Neural progenitor cell (in vitro differentiated cells): ENCODE results near the gene PDRG1. TPM values are rescaled to one million over a fixed set of nuclear protein-coding genes. Genes with fewer than 3 reads are reported as not detected.
A peak's percentile ranks its signal among the peaks of the same experiment; 100 is the strongest.

Source experiments
- DNase-seq: peaks from one replicate; pipeline ENCODE4 v3.0.0-alpha.2; 2016; ENCODE audit warnings: low spot score
- H2AFZ ChIP-seq: fragments of 200-600 bp; sonication (generic); replicated peaks from 2 replicates; pipeline ENCODE4 v1.6.1; 2016; ENCODE audit warnings: antibody characterized with exemption
- H3F3A ChIP-seq: fragments of 200-600 bp; sonication (generic); 2 replicates; pipeline ENCODE4 v1.6.1; 2016; ENCODE audit warnings: antibody characterized with exemption, low read depth
- H3K27ac ChIP-seq: fragments of 200-600 bp; sonication (generic); 2 replicates; pipeline ENCODE4 v1.5.1; 2016; ENCODE audit warnings: mild to moderate bottlenecking
- H3K27me3 ChIP-seq: fragments of 200-600 bp; sonication (generic); 2 replicates; pipeline ENCODE4 v1.6.1; 2016; ENCODE audit warnings: mild to moderate bottlenecking, moderate library complexity
- H3K36me3 ChIP-seq: fragments of 200-600 bp; sonication (generic); 2 replicates; pipeline ENCODE4 v1.5.1; 2016
- H3K4me1 ChIP-seq: fragments of 200-600 bp; sonication (generic); 2 replicates; pipeline ENCODE4 v1.6.1; 2016; ENCODE audit warnings: mixed run types
- H3K4me2 ChIP-seq: fragments of 200-600 bp; sonication (generic); 2 replicates; pipeline ENCODE4 v1.6.1; 2016
- H3K4me3 ChIP-seq: fragments of 200-600 bp; sonication (generic); 2 replicates; pipeline ENCODE4 v1.5.1; 2016
- H3K79me2 ChIP-seq: fragments of 200-600 bp; sonication (generic); 2 replicates; pipeline ENCODE4 v1.6.1; 2016; ENCODE audit warnings: low read depth
- H3K9ac ChIP-seq: fragments of 200-600 bp; sonication (generic); 2 replicates; pipeline ENCODE4 v1.6.1; 2016
- H3K9me3 ChIP-seq: fragments of 200-600 bp; sonication (generic); 2 replicates; pipeline ENCODE4 v1.5.1; 2016; ENCODE audit warnings: low read depth
- H4K20me1 ChIP-seq: fragments of 200-600 bp; sonication (generic); 2 replicates; pipeline ENCODE4 v1.6.1; 2016; ENCODE audit warnings: low read depth
- H3K27ac Mint-ChIP-seq: 3 replicates; pipeline ENCODE4 v1.8.0; 2021; ENCODE audit warnings: mixed read lengths
- H3K27me3 Mint-ChIP-seq: 2 replicates; pipeline ENCODE4 v1.8.0; 2022; ENCODE audit warnings: low read depth, mild to moderate bottlenecking, inconsistent platforms, moderate library complexity, mixed read lengths; ENCODE audit not compliant: insufficient read depth
- H3K36me3 Mint-ChIP-seq: 3 replicates; pipeline ENCODE4 v1.8.0; 2021; ENCODE audit warnings: mixed read lengths
- H3K4me1 Mint-ChIP-seq: 3 replicates; pipeline ENCODE4 v1.8.0; 2021; ENCODE audit warnings: mixed read lengths
- H3K4me3 Mint-ChIP-seq: 3 replicates; pipeline ENCODE4 v1.8.0; 2021; ENCODE audit warnings: mild to moderate bottlenecking, moderate library complexity, mixed read lengths
- H3K9me3 Mint-ChIP-seq: 3 replicates; pipeline ENCODE4 v1.8.0; 2020; ENCODE audit warnings: mixed read lengths
- EZH2 ChIP-seq: fragments of 200-600 bp; sonication (generic); IDR thresholded peaks from 2 replicates; pipeline ENCODE4 v1.6.1; 2017; ENCODE audit warnings: antibody characterized with exemption, mild to moderate bottlenecking, moderate library complexity
- EZH2phosphoT487 ChIP-seq: fragments of 200-600 bp; sonication (generic); IDR thresholded peaks from 2 replicates; pipeline ENCODE4 v1.6.1; 2017; ENCODE audit warnings: antibody characterized with exemption
- small RNA-seq: library from RNA; depleted of rRNA; stranded (forward); fragments of <200 nt; gene quantifications from one replicate; pipeline ENCODE3, GENCODE V24; 2015
- total RNA-seq: library from RNA; depleted of rRNA; stranded (reverse); fragments of >200 nt; gene quantifications from 2 replicates; pipeline ENCODE4 v1.2.3, GENCODE V29; 2015; ENCODE audit warnings: low replicate concordance
- TF ChIP-seq, protein P1 (sequence below): fragments of 200-600 bp; sonication (generic); IDR thresholded peaks from 2 replicates; pipeline ENCODE4 v1.5.1; 2017; ENCODE audit warnings: antibody characterized with exemption, mild to moderate bottlenecking

Gene PDRG1
- total RNA-seq, 1 donor from 2014 or later: 11.1 TPM

GRCh38 chr20:31894980-31895675 is 56.7 kb downstream of the PDRG1 start:
- H3F3A ChIP-seq: no peaks in the 10 kb centered on the region
- no peaks in the 10 kb centered on the region for H3K27me3 Mint-ChIP-seq
- no peak overlapping the region for H3K4me3 Mint-ChIP-seq
- H3K36me3 Mint-ChIP-seq: no peaks in the 10 kb centered on the region
- H3K79me2 ChIP-seq: no peaks in the 10 kb centered on the region
- DNase-seq: peak; percentile 37
- H3K4me2 ChIP-seq: no peak overlapping the region
- H3K4me3 ChIP-seq: no peak overlapping the region
- H3K27me3 ChIP-seq: no peaks in the 10 kb centered on the region
- no peaks in the 10 kb centered on the region for H3K9me3 ChIP-seq
- no peaks in the 10 kb centered on the region for H3K4me1 ChIP-seq
- TF ChIP-seq, protein P1, sequence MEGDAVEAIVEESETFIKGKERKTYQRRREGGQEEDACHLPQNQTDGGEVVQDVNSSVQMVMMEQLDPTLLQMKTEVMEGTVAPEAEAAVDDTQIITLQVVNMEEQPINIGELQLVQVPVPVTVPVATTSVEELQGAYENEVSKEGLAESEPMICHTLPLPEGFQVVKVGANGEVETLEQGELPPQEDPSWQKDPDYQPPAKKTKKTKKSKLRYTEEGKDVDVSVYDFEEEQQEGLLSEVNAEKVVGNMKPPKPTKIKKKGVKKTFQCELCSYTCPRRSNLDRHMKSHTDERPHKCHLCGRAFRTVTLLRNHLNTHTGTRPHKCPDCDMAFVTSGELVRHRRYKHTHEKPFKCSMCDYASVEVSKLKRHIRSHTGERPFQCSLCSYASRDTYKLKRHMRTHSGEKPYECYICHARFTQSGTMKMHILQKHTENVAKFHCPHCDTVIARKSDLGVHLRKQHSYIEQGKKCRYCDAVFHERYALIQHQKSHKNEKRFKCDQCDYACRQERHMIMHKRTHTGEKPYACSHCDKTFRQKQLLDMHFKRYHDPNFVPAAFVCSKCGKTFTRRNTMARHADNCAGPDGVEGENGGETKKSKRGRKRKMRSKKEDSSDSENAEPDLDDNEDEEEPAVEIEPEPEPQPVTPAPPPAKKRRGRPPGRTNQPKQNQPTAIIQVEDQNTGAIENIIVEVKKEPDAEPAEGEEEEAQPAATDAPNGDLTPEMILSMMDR: no peak
- TF ChIP-seq EZH2: no peak
- no peak for TF ChIP-seq EZH2phosphoT487
- H3K27ac Mint-ChIP-seq: no peak overlapping the region
- no peaks in the 10 kb centered on the region for H4K20me1 ChIP-seq
- no peak overlapping the region for H3K9ac ChIP-seq
- no peaks in the 10 kb centered on the region for H3K9me3 Mint-ChIP-seq
- no peak overlapping the region for H2AFZ ChIP-seq
- H3K27ac ChIP-seq: no peak overlapping the region
- H3K4me1 Mint-ChIP-seq: no peaks in the 10 kb centered on the region
- no peaks in the 10 kb centered on the region for H3K36me3 ChIP-seq

Small RNAs within 50 kb of the gene (small RNA-seq; reads per million reads assigned to genes)
- gene RNU1-94P: not detected

Other genes starting within 250 kb of the PDRG1 start
- 60.0 and 74.6 TPM in 2 replicates for gene BCL2L1, start 229.2 kb downstream of the PDRG1 start, total RNA-seq
- gene TPX2, start 212.8 kb downstream of the PDRG1 start, total RNA-seq: 226 and 278 TPM in 2 replicates
- gene MYLK2, start 132.7 kb downstream of the PDRG1 start, total RNA-seq: 0.22 TPM in 1 of 2 replicates, not detected in the other
- 0.53 TPM in 1 of 2 replicates, not detected in the other for gene FOXS1, start 106.4 kb downstream of the PDRG1 start, total RNA-seq
- gene DUSP15, start 81.5 kb downstream of the PDRG1 start, total RNA-seq: 0.45 and 1.1 TPM in 2 replicates
- gene TTLL9, start 81.4 kb downstream of the PDRG1 start, total RNA-seq: 0.34 TPM in 1 of 2 replicates, not detected in the other
- 0.07 and 0.19 TPM in 2 replicates for gene XKR7, start 16.1 kb upstream of the PDRG1 start, total RNA-seq
- gene CCM2L, start 58.4 kb upstream of the PDRG1 start, total RNA-seq: 0.75 and 3.9 TPM in 2 replicates
- not detected in 2 replicates for gene HCK, start 100.2 kb upstream of the PDRG1 start, total RNA-seq
- gene TM9SF4, start 157.7 kb upstream of the PDRG1 start, total RNA-seq: 27.9 and 41.7 TPM in 2 replicates